K562 (cell line): ENCODE data around the gene FGF21. TPM values are rescaled to one million over a fixed set of nuclear protein-coding genes. Genes with fewer than 3 reads are reported as not detected.
A peak's percentile ranks its signal among the peaks of the same experiment; 100 is the strongest.

ENCODE experiments used
- AFF4 ChIP-seq: sonication (generic); formaldehyde crosslinking; IDR thresholded peaks from 2 replicates; pipeline ENCODE4 v1.8.0; 2023; ENCODE audit warnings: mild to moderate bottlenecking, missing genetic modification reagents
- CBX3 ChIP-seq, 2 experiments: IDR thresholded peaks; 1 replicate in 1 of 2; 2 replicates in 1 of 2; pipeline ENCODE4 v1.6.1; 2012; ENCODE audit warnings: inconsistent platforms in 2 of 2, low read length in 2 of 2, borderline replicate concordance in 1 of 2, control low read depth in 1 of 2
- CXXC5 ChIP-seq: fragments of 250-450 bp; sonication (Bioruptor Pico); IDR thresholded peaks from 2 replicates; pipeline ENCODE4 v1.8.0; 2022; ENCODE audit warnings: inconsistent platforms, mild to moderate bottlenecking, moderate library complexity
- DACH1 ChIP-seq: fragments of 450-650 bp; IDR thresholded peaks from 2 replicates; pipeline ENCODE4 v1.6.1; 2018; ENCODE audit not compliant: partially characterized antibody
- ELF4 ChIP-seq: fragments of 450-650 bp; formaldehyde crosslinking; IDR thresholded peaks from 2 replicates; pipeline ENCODE4 v1.4.0; 2022; ENCODE audit warnings: missing genetic modification characterization
- EP400 ChIP-seq: fragments of 450-650 bp; IDR thresholded peaks from 2 replicates; pipeline ENCODE4 v1.6.1; 2017; ENCODE audit warnings: antibody characterized with exemption, mild to moderate bottlenecking, moderate library complexity
- HIVEP1 ChIP-seq: fragments of 250-450 bp; sonication (Bioruptor Pico); IDR thresholded peaks from 2 replicates; pipeline ENCODE4 v1.4.0; 2020; ENCODE audit warnings: mild to moderate bottlenecking
- L3MBTL2 ChIP-seq: fragments of 450-650 bp; IDR thresholded peaks from 2 replicates; pipeline ENCODE4 v1.6.1; 2016; ENCODE audit warnings: mild to moderate bottlenecking, moderate library complexity
- RREB1 ChIP-seq: fragments of 250-450 bp; sonication (Bioruptor Pico); IDR thresholded peaks from 2 replicates; pipeline ENCODE4 v1.4.0; 2020
- SMAD3 ChIP-seq: fragments of 450-650 bp; formaldehyde crosslinking; conservative IDR thresholded peaks from 2 replicates; pipeline ENCODE4 v1.4.0; 2020; ENCODE audit warnings: mild to moderate bottlenecking
- SRSF9 ChIP-seq: fragments of 200-400 bp; formaldehyde crosslinking; IDR thresholded peaks from 2 replicates; pipeline ENCODE4 v1.6.1; 2017; ENCODE audit warnings: low read depth, low read length, borderline replicate concordance
- ZC3H8 ChIP-seq: fragments of 450-650 bp; IDR thresholded peaks from 2 replicates; pipeline ENCODE4 v1.6.1; 2017
- ZKSCAN1 ChIP-seq: fragments of 150-350 bp; IDR thresholded peaks from 2 replicates; pipeline ENCODE4 v1.6.1; 2016; ENCODE audit warnings: low read depth, low read length
- ZNF436 ChIP-seq: fragments of 250-450, 450-650 bp; sonication (Bioruptor Pico); formaldehyde crosslinking; IDR thresholded peaks from 2 replicates; pipeline ENCODE4 v1.7.0; 2020; ENCODE audit warnings: mild to moderate bottlenecking
- ZNF766 ChIP-seq: fragments of 200-800 bp; sonication (Bioruptor generic); conservative IDR thresholded peaks from 2 replicates; pipeline ENCODE4 v1.6.1; 2016; ENCODE audit warnings: missing genetic modification characterization, missing compliant biosample characterization
- polyA plus RNA-seq, 8 experiments: library from polyadenylated mRNA; depleted of rRNA in 4 of 8; stranded (reverse) in 5 of 8; unstranded in 3 of 8; fragments of >200 nt; fragmentation: Nextera tagmentation in 2 of 8; fragmentation: Illumina TruSeq in 1 of 8; extraction: Ambion mirVana in 2 of 8; extraction: Trizol in 1 of 8; gene quantifications; 2 replicates each; pipeline versions ENCODE4 v1.2.1 to v1.2.3, GENCODE V29; 2011 to 2014; ENCODE audit warnings: inconsistent platforms in 1 of 8, missing spikeins in 1 of 8
- total RNA-seq, 7 experiments: library from RNA; depleted of rRNA in 6 of 7; stranded (reverse); fragments of >200 nt in 6 of 7; fragmentation: Illumina TruSeq in 2 of 7; extraction: Trizol in 2 of 7; gene quantifications; 2 replicates each; pipeline versions ENCODE4 v1.2.1 to v1.2.3, GENCODE V29; 2011 to 2021; ENCODE audit warnings: low replicate concordance in 1 of 7
- TF ChIP-seq, protein P1 (sequence below): fragments of 450-650 bp; IDR thresholded peaks from one replicate; pipeline ENCODE4 v1.6.1; 2018; ENCODE audit warnings: mild to moderate bottlenecking, moderate library complexity; ENCODE audit not compliant: partially characterized antibody

FGF21 gene
- total and polyA plus RNA-seq, 9 of the 15 experiments (the other 6 are each of a cell fraction or from before 2014, with no cell fraction given) = 0.04 to 0.77 (median 0.09) TPM; not detected in 6

- TF ChIP-seq RREB1 (CRISPR knock-in tag) (no peak), CXXC5 (CRISPR knock-in tag) (peak; percentile 45), ZNF436 (CRISPR knock-in tag) (peak; percentile 41; the same call in 1 of the 2 replicates), ZNF766 (CRISPR knock-in tag) (no peak), EP400 (peak; percentile 81), HIVEP1 (CRISPR knock-in tag) (no peak), ZKSCAN1 (no peak), ZC3H8 (no peak), AFF4 (CRISPR knock-in tag) (no peak), CBX3 (IDR thresholded peaks at IDR 0.05; ENCODE audit: borderline replicate concordance in 1 of 2, low read length in 2 of 2) (no peak), L3MBTL2 (peak; percentile 40; the same call in 1 of the 2 replicates), DACH1 (no peak), SRSF9 (no peak), ELF4 (CRISPR knock-in tag) (no peak), SMAD3 (CRISPR knock-in tag) (no peak)
- TF ChIP-seq, protein P1, sequence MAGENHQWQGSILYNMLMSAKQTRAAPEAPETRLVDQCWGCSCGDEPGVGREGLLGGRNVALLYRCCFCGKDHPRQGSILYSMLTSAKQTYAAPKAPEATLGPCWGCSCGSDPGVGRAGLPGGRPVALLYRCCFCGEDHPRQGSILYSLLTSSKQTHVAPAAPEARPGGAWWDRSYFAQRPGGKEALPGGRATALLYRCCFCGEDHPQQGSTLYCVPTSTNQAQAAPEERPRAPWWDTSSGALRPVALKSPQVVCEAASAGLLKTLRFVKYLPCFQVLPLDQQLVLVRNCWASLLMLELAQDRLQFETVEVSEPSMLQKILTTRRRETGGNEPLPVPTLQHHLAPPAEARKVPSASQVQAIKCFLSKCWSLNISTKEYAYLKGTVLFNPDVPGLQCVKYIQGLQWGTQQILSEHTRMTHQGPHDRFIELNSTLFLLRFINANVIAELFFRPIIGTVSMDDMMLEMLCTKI = no peak
Measured at GRCh38 chr19:48755084-48755641, at the start of gene FGF21 (continued).
